ENCODE data around the gene ADSS1.

- TF ChIP-seq POLR2AphosphoS5 (IDR thresholded peaks at IDR 0.05): no peak
- no peak for TF ChIP-seq POLR2A (IDR thresholded peaks at IDR 0.05)
Observed at GRCh38 chr14:104682107-104682593, 41.9 kb upstream of the ADSS1 start.
